NCI-H82 treated with DMSO at 0.1 percent for 48 hours (cell line): ENCODE data around the gene GRPR.
"Not testable (repeated sequence)": the region's sequence is repeated elsewhere in the genome, so short reads cannot be mapped to it uniquely, and the experiment has no call there.

Source experiments
- DNase-seq: peaks from one replicate; lab custom pipeline; 2025; ENCODE audit not compliant: unreplicated experiment; lab: John Stamatoyannopoulos, UW

Gene GRPR

GRCh38 chrX:16137416-16138107, 14.2 kb downstream of the GRPR start:
- no peak for DNase-seq

- no peak for DNase-seq
These were observed 14.7 kb downstream of the GRPR start for GRCh38 chrX:16138108-16138427.

- no peak for DNase-seq
These were observed 17.1 kb downstream of the GRPR start for GRCh38 chrX:16140448-16140847.

GRCh38 chrX:16140983-16141382, 17.6 kb downstream of the GRPR start:
- DNase-seq = no peak

GRCh38 chrX:16141422-16142245, 18.3 kb downstream of the GRPR start:
- no peak for DNase-seq

- DNase-seq = no peak
These were observed 18.8 kb downstream of the GRPR start for GRCh38 chrX:16142246-16142558.

GRCh38 chrX:16143968-16144367, 20.6 kb downstream of the GRPR start:
- DNase-seq = no peak

GRCh38 chrX:16144420-16144819, 21.1 kb downstream of the GRPR start:
- DNase-seq = no peak

GRCh38 chrX:16145093-16145492, 21.7 kb downstream of the GRPR start:
- not testable (repeated sequence) for DNase-seq

- DNase-seq = no peak
These were observed 22.3 kb downstream of the GRPR start for GRCh38 chrX:16145656-16146055.

GRCh38 chrX:16148896-16149295, 25.5 kb downstream of the GRPR start:
- no peak for DNase-seq

- DNase-seq = no peak
These were observed 32.3 kb downstream of the GRPR start for GRCh38 chrX:16155581-16156096.

GRCh38 chrX:16156692-16157331, 33.4 kb downstream of the GRPR start:
- DNase-seq = no peak

GRCh38 chrX:16160729-16161128, 37.4 kb downstream of the GRPR start:
- DNase-seq = no peak

GRCh38 chrX:16161173-16161572, 37.8 kb downstream of the GRPR start:
- not testable (repeated sequence) for DNase-seq

GRCh38 chrX:16162391-16162790, 39.0 kb downstream of the GRPR start:
- DNase-seq = no peak

- no peak for DNase-seq
These were observed 41.4 kb downstream of the GRPR start for GRCh38 chrX:16164748-16165147.

- no peak for DNase-seq
These were observed 43.8 kb downstream of the GRPR start, which contains the start of gene MAGEB17 for GRCh38 chrX:16167181-16167580. Gene MAGEB17 (plus strand): TSS chrX:16167481. CDS start chrX:16170383, 2,902 bp downstream.

GRCh38 chrX:16171039-16171438, 47.7 kb downstream of the GRPR start:
- no peak for DNase-seq

GRCh38 chrX:16171944-16172343, 48.6 kb downstream of the GRPR start:
- no peak for DNase-seq

- DNase-seq = no peak
These were observed 49.0 kb downstream of the GRPR start for GRCh38 chrX:16172391-16172790.
